Stimulated activated naive CD8-positive, alpha-beta T cell treated with anti-CD3 and anti-CD28 coated beads, Interleukin-15, Interleukin-2, amounts not matched to agents 100 ng/mL and 50 ng/mL, for 24 hours (primary cell): ENCODE data around the gene PRR15L.
"Not testable (repeated sequence)": the region's sequence is repeated elsewhere in the genome, so short reads cannot be mapped to it uniquely, and the experiment has no call there.

ENCODE experiments used
- H3K27ac Mint-ChIP-seq: one replicate; pipeline ENCODE4 v1.8.0; 2021; ENCODE audit warnings: mild to moderate bottlenecking, mixed read lengths
- H3K27me3 Mint-ChIP-seq: one replicate; pipeline ENCODE4 v1.8.0; 2021; ENCODE audit warnings: mixed read lengths
- H3K36me3 Mint-ChIP-seq: one replicate; pipeline ENCODE4 v1.8.0; 2021; ENCODE audit warnings: low read depth, mixed read lengths
- H3K4me1 Mint-ChIP-seq: one replicate; pipeline ENCODE4 v1.8.0; 2021; ENCODE audit warnings: low read depth, mixed read lengths
- H3K4me3 Mint-ChIP-seq: one replicate; pipeline ENCODE4 v1.8.0; 2021; ENCODE audit warnings: mild to moderate bottlenecking, mixed read lengths
- H3K9me3 Mint-ChIP-seq: one replicate; pipeline ENCODE4 v1.8.0; 2021; ENCODE audit warnings: mixed read lengths

The PRR15L gene

DNA sequence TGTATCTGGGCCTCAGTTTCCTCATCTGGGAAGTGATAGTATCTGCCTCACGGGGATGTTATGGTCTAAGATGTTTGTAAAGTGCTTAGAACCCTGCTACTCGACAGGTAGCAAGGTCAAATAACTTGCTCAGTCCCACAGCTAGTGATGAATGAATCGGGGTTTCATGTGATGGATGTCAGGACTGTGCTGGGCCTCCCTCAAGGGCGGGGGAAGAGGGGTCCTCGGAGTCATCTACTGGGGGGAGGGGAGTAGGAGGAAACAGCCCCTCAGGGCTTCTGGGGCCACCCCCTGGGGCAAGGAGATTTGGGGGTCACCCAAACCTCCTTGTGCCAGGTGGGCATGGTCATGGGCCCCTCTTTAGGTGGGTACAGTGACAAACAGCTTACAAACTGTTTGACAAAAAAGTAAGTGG, 15.6 kb downstream of the PRR15L start:
- peak overlapping the region; percentile 90 for H3K4me3 Mint-ChIP-seq
- H3K27me3 Mint-ChIP-seq = no peaks in the 10 kb centered on the region
- H3K9me3 Mint-ChIP-seq = peaks cover 5% of the 10 kb centered on the region
- H3K4me1 Mint-ChIP-seq = peaks cover 76% of the 10 kb centered on the region
- peak overlapping the region; percentile 96 for H3K27ac Mint-ChIP-seq
- H3K36me3 Mint-ChIP-seq = peaks cover 16% of the 10 kb centered on the region

DNA sequence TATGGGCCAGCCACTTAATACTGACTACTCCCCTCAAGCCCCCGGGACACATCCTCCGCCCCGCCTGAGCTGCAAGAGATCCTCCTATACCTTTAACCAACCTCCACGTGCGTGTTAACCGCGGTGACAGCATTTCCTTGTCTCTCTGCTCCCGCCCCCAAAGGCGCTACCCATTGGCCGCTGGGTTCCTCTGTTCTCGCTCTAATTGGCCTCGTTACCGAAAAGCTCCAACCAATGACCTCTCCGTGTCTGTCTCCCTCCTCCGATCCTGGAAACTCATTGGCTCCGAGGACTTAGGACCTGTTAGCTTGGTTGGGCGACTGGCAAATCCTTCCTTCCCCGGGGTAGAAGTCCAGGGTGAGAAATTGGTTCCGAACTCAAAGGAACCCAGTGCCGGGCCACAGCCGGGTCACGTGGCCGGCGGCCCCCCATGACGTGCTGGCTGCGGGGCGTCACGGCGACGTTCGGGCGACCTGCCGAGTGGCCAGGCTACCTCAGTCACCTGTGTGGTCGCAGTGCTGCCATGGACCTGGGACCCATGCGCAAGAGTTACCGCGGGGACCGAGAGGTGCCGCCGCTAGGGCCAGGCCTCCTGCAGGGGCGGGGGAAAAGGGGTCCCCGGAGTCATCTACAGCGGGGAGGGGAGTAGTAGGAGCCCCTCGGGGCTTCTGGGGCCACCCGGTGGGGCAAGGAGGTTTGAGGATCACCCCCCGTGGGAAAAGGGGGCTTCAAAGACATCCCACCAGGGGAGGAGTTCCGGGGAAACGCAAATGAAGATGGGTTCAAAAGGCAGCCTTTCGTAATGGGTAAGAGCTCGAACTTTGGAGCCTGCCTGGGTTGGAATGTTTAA, 16.2 kb downstream of the PRR15L start, which contains the start of gene PNPO:
PNPO (plus strand) TSS at position 326 of the 850 bp plus-strand sequence; CDS start at position 431, 105 bp downstream.
- H3K9me3 Mint-ChIP-seq = peaks cover 5% of the 10 kb centered on the region
- peak within 1 kb of the TSS; percentile 96 for H3K27ac Mint-ChIP-seq
- H3K27me3 Mint-ChIP-seq = no peaks in the 10 kb centered on the region
- peaks cover 16% of the 10 kb centered on the region for H3K36me3 Mint-ChIP-seq
- H3K4me3 Mint-ChIP-seq = peak within 1 kb of the TSS; percentile 90
- H3K4me1 Mint-ChIP-seq = peaks cover 76% of the 10 kb centered on the region

DNA sequence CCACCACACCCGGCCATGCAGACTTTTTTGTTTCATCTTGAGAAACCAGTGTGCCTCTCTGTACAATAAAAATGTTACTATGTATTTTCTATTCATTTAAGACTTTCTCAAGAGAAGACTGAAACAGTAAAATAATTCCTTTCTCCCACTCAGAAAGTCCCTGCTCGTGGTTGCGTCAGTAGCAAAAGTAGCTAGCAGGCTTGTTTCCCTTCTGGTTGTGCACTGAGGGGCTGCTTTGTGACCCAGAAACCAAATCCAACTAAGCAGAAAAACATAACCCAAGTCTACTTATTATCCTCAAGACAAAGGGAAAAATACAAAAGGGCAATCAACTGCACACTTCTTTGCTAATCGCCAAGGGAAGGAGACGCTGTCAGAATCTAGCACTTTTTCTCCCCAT, 19.7 kb downstream of the PRR15L start:
- Mint-ChIP-seq H3K27ac (no peak overlapping the region), H3K4me1 (peaks cover 45% of the 10 kb centered on the region), H3K4me3 (no peak overlapping the region), H3K36me3 (peaks cover 8% of the 10 kb centered on the region), H3K9me3 (peaks cover 5% of the 10 kb centered on the region), H3K27me3 (no peaks in the 10 kb centered on the region)

DNA sequence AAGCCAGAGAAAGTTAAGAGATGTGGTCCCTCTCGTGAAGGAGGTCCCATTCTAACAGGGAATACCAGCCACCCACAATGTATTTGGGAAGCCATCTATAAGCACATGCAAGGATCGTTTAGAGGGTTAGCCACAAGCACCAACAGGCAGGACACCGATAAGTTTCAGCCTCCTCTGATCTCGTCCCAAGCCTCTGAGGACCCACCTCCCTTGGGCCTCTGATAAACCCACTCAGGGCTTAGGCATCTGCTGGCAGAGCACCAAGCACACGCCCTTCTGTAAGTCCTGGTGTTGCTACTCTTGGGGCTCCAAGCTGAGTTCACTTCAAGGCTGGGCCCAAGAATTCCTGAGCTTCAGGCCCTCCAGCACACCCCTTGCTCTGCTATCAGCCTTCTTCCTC, 21.7 kb downstream of the PRR15L start:
- Mint-ChIP-seq H3K9me3 (peaks cover 3% of the 10 kb centered on the region), H3K36me3 (peaks cover 3% of the 10 kb centered on the region), H3K4me1 (peaks cover 26% of the 10 kb centered on the region), H3K27me3 (no peaks in the 10 kb centered on the region), H3K27ac (no peak overlapping the region), H3K4me3 (no peak overlapping the region)

DNA sequence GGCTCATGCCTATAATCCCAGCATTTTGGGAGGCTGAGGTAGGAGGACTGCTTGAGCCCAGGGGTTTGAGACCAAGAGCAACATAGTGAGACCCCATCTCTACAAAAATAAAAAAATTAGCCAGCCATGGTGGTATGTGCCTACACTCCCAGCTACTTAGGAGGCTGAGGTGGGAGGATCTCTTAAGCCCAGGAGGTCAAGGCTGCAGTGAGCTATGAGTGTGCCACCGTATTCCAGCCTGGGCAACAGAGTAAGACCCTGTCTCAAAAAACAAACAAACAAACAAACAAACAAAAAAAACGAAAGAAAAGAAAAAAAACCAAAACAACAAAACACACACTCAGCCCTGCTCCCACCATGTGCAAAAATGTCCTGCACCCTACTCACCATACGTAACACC, 22.2 kb downstream of the PRR15L start:
- not testable (repeated sequence) for H3K27ac Mint-ChIP-seq, H3K9me3 Mint-ChIP-seq, H3K36me3 Mint-ChIP-seq, H3K27me3 Mint-ChIP-seq, H3K4me3 Mint-ChIP-seq
- H3K4me1 Mint-ChIP-seq = peaks cover 21% of the 10 kb centered on the region

DNA sequence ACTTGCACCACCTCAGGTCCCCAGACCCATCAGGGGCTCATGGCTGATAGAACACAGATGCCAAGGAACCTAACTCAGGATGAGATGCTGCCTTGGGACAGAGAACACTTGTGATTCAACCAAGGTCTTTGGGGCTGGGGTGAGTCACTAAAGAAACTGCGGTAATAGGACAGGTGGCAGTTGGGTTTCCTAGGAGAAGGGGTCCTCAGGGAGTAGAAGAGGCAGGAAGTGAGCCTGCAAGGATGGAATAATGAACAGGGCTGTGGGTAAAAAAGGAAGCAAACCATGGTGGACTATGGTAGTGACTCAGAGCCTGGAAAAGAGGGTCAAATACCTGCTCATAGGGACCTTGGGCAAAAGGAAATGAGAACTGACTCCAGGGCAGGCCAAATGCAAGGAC, 22.8 kb downstream of the PRR15L start:
- H3K36me3 Mint-ChIP-seq = no peaks in the 10 kb centered on the region
- no peaks in the 10 kb centered on the region for H3K27me3 Mint-ChIP-seq
- H3K4me1 Mint-ChIP-seq = peaks cover 15% of the 10 kb centered on the region
- no peaks in the 10 kb centered on the region for H3K9me3 Mint-ChIP-seq
- no peak overlapping the region for H3K4me3 Mint-ChIP-seq
- no peak overlapping the region for H3K27ac Mint-ChIP-seq

DNA sequence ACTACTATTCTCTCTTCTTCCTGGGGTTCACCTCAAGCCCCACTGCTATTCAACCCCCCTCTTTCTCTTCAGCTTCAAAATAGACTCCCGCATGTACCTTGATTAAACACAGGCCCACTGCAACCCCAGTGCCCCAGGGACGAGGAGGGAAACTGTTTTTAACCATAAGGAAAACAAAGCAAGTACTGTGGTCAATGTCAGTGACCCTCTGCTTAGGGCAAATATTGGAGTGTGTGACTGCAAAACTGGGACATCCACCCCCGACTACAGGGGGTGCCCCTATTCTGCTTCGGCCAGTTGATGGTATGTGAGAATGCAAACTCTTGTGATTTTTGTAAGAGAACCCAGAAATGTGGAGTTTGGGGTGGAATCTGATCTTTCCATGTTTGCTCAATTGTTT, 25.8 kb downstream of the PRR15L start:
- Mint-ChIP-seq H3K4me1 (peaks cover 3% of the 10 kb centered on the region), H3K27ac (no peak overlapping the region), H3K36me3 (peaks cover 8% of the 10 kb centered on the region), H3K4me3 (no peak overlapping the region), H3K27me3 (no peaks in the 10 kb centered on the region), H3K9me3 (no peaks in the 10 kb centered on the region)

DNA sequence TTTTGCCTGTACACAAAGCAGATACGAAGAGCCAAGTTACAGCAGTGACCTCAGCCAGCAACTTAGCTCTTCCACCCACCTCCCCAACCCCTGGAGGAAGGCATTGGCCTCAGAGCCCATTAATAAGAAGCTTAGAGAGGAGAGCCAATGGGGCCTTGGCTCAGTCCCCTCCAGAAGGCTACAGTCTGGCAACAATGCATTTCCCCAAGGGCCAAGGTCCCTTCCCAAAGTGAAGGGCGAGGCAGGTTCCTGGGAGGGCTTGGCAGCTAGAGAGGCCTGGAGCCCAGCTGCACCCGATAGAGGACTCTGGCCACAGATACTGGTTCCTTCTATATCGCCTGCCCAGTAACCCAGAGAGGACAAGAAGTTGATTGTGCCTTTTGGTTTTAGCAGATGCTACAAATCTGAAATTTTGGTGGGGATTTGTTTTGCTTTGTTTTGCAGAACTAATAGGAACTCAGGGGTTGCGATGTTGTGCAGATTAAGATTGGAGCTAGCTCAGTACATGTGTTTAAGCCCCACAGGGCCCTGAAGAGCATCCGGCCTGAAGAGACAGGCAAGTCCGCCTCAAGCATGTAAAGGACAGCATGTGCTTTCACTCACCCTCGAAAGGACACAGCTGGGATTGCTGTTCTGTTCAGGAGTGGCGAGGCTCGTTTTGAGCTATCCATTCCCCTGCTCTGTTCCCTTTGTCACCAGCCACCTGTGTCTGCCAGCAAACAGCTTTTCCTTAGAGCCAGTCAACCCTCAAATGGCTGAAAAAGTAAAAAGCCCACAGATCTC, 28.3 kb downstream of the PRR15L start:
- H3K36me3 Mint-ChIP-seq = peaks cover 24% of the 10 kb centered on the region

DNA sequence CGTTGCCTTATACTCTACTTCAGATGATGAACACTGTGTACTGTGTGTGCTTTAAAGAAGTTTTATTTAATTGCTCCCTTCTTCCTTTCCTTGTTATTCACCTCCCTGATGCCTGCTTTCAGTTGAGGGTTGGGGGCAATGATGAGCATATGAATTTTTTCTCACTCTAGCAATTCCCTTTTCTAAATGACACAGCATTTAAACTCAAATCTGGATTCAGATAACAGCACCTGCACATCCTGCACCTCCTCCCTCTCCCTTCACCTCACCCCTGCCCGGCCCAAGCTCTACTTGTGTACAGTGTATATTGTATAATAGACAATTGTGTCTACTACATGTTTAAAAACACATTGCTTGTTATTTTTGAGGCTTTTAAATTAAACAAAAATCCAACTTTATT, 29.3 kb downstream of the PRR15L start:
- Mint-ChIP-seq H3K27me3 (no peaks in the 10 kb centered on the region), H3K27ac (no peak overlapping the region), H3K4me1 (no peaks in the 10 kb centered on the region), H3K9me3 (no peaks in the 10 kb centered on the region), H3K4me3 (no peak overlapping the region), H3K36me3 (peaks cover 28% of the 10 kb centered on the region)

More for the DNA sequence above, 28.3 kb downstream of the PRR15L start:
- Mint-ChIP-seq H3K4me3 (no peak overlapping the region), H3K27me3 (no peaks in the 10 kb centered on the region), H3K4me1 (no peaks in the 10 kb centered on the region), H3K27ac (no peak overlapping the region), H3K9me3 (no peaks in the 10 kb centered on the region)

DNA sequence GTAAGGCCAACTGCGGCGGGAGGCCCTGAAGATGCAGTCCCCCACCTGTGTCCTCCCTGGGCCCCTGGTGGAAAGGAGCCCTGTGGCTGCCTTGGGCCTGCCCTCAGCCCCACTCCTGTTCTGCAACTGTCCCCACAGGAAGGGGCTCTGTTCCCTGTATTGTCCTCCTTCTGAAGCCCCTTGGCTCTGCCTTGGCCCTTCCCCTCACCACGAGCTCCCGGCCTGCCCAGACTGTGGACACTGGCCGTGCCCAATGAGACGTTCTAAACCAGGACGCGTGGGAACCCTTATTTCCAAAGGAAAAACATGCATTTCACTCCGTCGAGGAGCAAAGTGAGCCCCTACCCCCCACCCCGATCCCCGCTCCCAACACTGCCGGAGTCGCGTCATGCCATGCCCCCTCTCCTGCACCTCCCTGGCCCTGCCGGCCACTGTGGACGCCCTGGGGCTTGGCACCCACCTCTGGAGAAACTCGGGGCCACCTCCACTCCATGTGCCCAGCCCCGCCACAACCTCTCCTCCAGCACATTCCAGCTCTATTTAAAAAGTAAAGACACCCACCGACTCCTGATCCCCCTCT, 29.8 kb downstream of the PRR15L start:
- Mint-ChIP-seq H3K27me3 (no peaks in the 10 kb centered on the region), H3K36me3 (peaks cover 33% of the 10 kb centered on the region), H3K9me3 (no peaks in the 10 kb centered on the region), H3K27ac (no peak overlapping the region), H3K4me3 (no peak overlapping the region), H3K4me1 (no peaks in the 10 kb centered on the region)

DNA sequence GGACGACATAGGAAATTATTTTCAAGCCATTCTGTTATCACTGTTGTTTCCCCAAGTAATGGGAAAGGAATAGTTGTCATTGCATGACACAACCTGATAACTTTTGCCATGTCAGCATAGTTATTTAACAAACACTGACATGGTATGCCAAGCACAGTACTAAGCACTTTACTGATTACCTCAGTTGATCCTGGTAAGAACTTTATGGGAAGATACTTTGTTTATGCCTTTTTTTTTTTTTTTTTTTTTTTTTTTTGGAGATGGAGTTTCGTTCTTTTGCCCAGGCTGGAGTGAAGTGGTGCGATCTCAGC, 32.0 kb downstream of the PRR15L start:
- Mint-ChIP-seq H3K27me3 (no peaks in the 10 kb centered on the region), H3K27ac (peak overlapping the region; percentile 11), H3K4me3 (no peak overlapping the region), H3K36me3 (peaks cover 44% of the 10 kb centered on the region), H3K9me3 (no peaks in the 10 kb centered on the region), H3K4me1 (no peaks in the 10 kb centered on the region)

DNA sequence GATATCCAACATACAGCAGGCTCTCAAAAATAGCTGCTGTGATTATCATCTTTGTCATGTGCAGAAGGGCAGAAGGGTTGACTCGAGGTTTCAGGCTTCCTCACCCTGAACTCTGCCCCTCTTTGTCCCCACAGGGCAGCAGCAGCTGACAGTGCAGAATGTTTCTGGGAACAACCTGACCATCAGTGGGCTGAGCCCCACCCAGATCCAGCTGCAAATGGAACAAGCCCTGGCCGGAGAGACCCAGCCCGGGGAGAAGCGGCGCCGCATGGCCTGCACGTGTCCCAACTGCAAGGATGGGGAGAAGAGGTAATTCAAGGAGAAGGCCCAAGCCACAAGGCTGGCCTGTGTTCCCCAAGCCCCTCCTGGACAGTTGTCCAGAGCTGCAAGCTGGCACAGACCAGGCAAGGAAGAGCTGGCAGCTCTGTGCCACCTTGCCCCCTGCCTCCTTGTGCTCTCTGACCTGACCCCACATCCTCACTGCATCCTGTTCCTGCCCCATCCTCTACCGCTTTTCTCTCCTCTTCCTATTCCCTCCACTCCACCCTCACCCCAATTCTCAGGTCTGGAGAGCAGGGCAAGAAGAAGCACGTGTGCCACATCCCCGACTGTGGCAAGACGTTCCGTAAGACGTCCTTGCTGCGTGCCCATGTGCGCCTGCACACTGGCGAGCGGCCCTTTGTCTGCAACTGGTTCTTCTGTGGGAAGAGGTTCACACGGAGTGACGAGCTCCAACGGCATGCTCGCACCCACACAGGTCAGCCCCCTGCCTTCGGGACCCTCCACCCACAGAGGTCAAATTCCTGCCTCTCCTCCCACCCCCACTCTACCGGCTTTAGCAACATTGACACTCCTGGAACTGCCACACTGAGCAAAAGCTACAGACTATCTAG, 32.7 kb downstream of the PRR15L start:
- H3K4me3 Mint-ChIP-seq = no peak overlapping the region
- H3K27ac Mint-ChIP-seq = peak overlapping the region; percentile 11
- H3K27me3 Mint-ChIP-seq = no peaks in the 10 kb centered on the region
- peaks cover 46% of the 10 kb centered on the region for H3K36me3 Mint-ChIP-seq
- no peaks in the 10 kb centered on the region for H3K4me1 Mint-ChIP-seq
- H3K9me3 Mint-ChIP-seq = no peaks in the 10 kb centered on the region

DNA sequence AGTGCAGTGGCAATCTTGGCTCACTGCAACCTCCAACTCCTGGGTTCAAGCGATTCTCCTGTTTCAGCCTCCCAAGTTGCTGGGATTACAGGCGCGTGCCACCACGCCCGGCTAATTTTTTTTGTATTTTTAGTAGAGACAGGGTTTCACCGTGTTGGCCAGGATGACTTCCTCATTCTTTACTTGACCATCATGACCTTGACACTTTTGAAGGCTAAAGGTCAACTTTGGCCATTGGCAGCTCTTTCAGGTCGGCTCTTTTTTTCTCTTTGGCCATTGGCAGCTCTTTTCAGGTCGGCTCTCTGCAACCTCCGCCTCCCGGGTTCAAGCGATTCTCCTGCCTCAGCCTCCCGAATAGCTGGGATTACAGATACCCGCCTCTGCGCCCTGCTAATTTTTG, 37.8 kb downstream of the PRR15L start:
- not testable (repeated sequence) for H3K4me3 Mint-ChIP-seq, H3K4me1 Mint-ChIP-seq, H3K27ac Mint-ChIP-seq, H3K9me3 Mint-ChIP-seq, H3K27me3 Mint-ChIP-seq
- H3K36me3 Mint-ChIP-seq = peaks cover 42% of the 10 kb centered on the region

DNA sequence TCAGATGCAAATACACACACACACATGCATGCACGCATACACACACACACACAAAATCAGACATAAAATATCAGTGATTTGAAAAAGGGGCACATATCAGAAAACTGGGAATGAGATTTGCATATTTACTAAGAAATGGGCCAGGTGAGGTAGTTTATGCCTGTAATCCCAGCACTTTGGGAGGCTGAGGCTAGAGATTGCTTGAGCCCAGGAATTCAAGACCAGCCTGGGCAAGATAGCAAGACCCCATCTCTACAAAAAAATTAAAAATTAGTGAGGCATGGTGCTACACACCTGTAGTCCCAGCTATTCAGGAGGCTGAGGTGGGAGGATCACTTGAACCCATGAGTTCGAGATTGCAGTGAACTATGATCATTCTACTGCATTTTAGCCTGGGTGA, 38.7 kb downstream of the PRR15L start:
- peaks cover 36% of the 10 kb centered on the region for H3K36me3 Mint-ChIP-seq
- H3K27me3 Mint-ChIP-seq = no peaks in the 10 kb centered on the region
- H3K27ac Mint-ChIP-seq = no peak overlapping the region
- H3K4me3 Mint-ChIP-seq = no peak overlapping the region
- H3K4me1 Mint-ChIP-seq = peaks cover 7% of the 10 kb centered on the region
- no peaks in the 10 kb centered on the region for H3K9me3 Mint-ChIP-seq
